OCI-LY1 (cell line): ENCODE data around the gene TYR.

ENCODE experiments used
- H2AFZ ChIP-seq: fragments of 200-600 bp; sonication (generic), shearing (Covaris generic); 2 replicates; pipeline ENCODE4 v1.6.0; 2014; ENCODE audit warnings: antibody characterized with exemption, mild to moderate bottlenecking, low read length
- H3F3A ChIP-seq: fragments of 200-600 bp; sonication (generic), shearing (Covaris generic); 2 replicates; pipeline ENCODE4 v1.6.0; 2014; ENCODE audit warnings: mild to moderate bottlenecking, antibody characterized with exemption, low read length, moderate library complexity; ENCODE audit not compliant: insufficient read depth
- H3K27ac ChIP-seq: fragments of 200-600 bp; sonication (generic); 2 replicates; pipeline ENCODE4 v1.5.1; 2014; ENCODE audit warnings: low read length, mixed run types, mild to moderate bottlenecking, low read depth; ENCODE audit not compliant: poor library complexity, severe bottlenecking
- H3K27me3 ChIP-seq: fragments of 200-600 bp; sonication (generic); 2 replicates; pipeline ENCODE4 v1.6.0; 2014; ENCODE audit warnings: antibody characterized with exemption, mild to moderate bottlenecking, low read length, moderate library complexity; ENCODE audit not compliant: insufficient read depth
- H3K36me3 ChIP-seq: fragments of 200-600 bp; sonication (generic); 2 replicates; pipeline ENCODE4 v1.6.1; 2014; ENCODE audit warnings: mild to moderate bottlenecking, antibody characterized with exemption, low read length, moderate library complexity, mixed read lengths; ENCODE audit not compliant: insufficient read depth
- H3K4me1 ChIP-seq: fragments of 200-600 bp; sonication (generic); 2 replicates; pipeline ENCODE4 v1.5.1; 2014; ENCODE audit warnings: mild to moderate bottlenecking, low read length, moderate library complexity; ENCODE audit not compliant: insufficient read depth, severe bottlenecking
- H3K4me2 ChIP-seq: fragments of 200-600 bp; sonication (generic), shearing (Covaris generic); 2 replicates; pipeline ENCODE4 v1.6.1; 2014; ENCODE audit warnings: low read length
- H3K4me3 ChIP-seq: fragments of 200-600 bp; sonication (generic); 2 replicates; pipeline ENCODE4 v1.5.1; 2014; ENCODE audit warnings: low read length, low read depth, mild to moderate bottlenecking, mixed read lengths; ENCODE audit not compliant: poor library complexity, severe bottlenecking
- H3K79me2 ChIP-seq: fragments of 200-600 bp; shearing (Covaris generic); 2 replicates; pipeline ENCODE4 v1.6.1; 2016; ENCODE audit warnings: mixed run types, low read length, mixed read lengths; ENCODE audit not compliant: insufficient read depth
- H3K9ac ChIP-seq: fragments of 200-600 bp; sonication (generic), shearing (Covaris generic); 2 replicates; pipeline ENCODE4 v1.6.1; 2014; ENCODE audit warnings: mild to moderate bottlenecking, low read length, mixed read lengths
- H3K9me2 ChIP-seq: fragments of 200-600 bp; sonication (generic), shearing (Covaris generic); 2 replicates; pipeline ENCODE4 v1.6.1; 2014; ENCODE audit warnings: low read depth, mild to moderate bottlenecking, low read length, mixed read lengths
- H3K9me3 ChIP-seq: fragments of 200-600 bp; shearing (Covaris generic); 2 replicates; pipeline ENCODE4 v1.6.1; 2014; ENCODE audit warnings: low read length, mixed read lengths
- H4K20me1 ChIP-seq: fragments of 200-600 bp; sonication (generic), shearing (Covaris generic); 2 replicates; pipeline ENCODE4 v1.6.0; 2016; ENCODE audit warnings: mild to moderate bottlenecking, low read length; ENCODE audit not compliant: insufficient read depth
- EZH2 ChIP-seq: fragments of 200-600 bp; sonication (generic), shearing (Covaris generic); IDR thresholded peaks from 2 replicates; pipeline ENCODE4 v1.8.0; 2017; ENCODE audit warnings: borderline replicate concordance, mixed run types, mild to moderate bottlenecking, antibody characterized with exemption, low read length, moderate library complexity, mixed read lengths
- TF ChIP-seq, protein P1 (sequence below): fragments of 200-600 bp; sonication (generic), shearing (Covaris generic); IDR thresholded peaks from 2 replicates; pipeline ENCODE4 v1.5.1; 2017; ENCODE audit warnings: mild to moderate bottlenecking, antibody characterized with exemption, low read length, moderate library complexity, mixed read lengths

The TYR gene

DNA sequence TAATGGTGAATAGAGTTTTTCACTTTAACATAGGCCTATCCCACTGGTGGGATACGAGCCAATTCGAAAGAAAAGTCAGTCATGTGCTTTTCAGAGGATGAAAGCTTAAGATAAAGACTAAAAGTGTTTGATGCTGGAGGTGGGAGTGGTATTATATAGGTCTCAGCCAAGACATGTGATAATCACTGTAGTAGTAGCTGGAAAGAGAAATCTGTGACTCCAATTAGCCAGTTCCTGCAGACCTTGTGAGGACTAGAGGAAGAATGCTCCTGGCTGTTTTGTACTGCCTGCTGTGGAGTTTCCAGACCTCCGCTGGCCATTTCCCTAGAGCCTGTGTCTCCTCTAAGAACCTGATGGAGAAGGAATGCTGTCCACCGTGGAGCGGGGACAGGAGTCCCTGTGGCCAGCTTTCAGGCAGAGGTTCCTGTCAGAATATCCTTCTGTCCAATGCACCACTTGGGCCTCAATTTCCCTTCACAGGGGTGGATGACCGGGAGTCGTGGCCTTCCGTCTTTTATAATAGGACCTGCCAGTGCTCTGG is at the start of gene TYR:
Gene TYR, plus strand, starts transcription at position 185 of the 541 bp plus-strand sequence. Its CDS starts 79 bp downstream, at position 264.
- Histone ChIP-seq H3K4me2 (no peak within 1 kb of the TSS), H3F3A (no peaks in the 10 kb centered on the region)

DNA sequence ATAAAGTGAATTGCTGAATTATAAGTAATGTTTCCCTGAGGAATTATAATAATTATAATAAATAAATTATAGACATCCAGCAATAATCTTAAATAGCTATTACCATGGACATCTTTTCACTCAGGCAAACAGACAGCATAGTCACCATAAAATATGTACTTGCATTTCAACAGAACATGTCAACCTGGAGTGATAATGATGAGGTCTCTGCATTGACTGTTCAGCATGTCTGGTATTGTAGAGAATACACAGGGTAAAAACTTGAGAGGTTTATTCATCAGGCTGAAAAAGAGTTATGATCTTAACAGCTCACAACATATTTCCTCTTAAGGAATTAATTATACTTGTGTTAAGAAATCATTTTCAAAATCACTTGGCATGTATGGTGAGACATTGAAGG is 41.1 kb upstream of the TYR start:
- Histone ChIP-seq H3K79me2 (no peaks in the 10 kb centered on the region), H3K4me3 (no peak overlapping the region), H4K20me1 (no peaks in the 10 kb centered on the region), H3K4me2 (no peak overlapping the region), H3K9me2 (no peaks in the 10 kb centered on the region), H2AFZ (no peak overlapping the region), H3K4me1 (no peaks in the 10 kb centered on the region), H3K9ac (no peak overlapping the region), H3F3A (no peaks in the 10 kb centered on the region), H3K27me3 (no peaks in the 10 kb centered on the region), H3K9me3 (no peaks in the 10 kb centered on the region), H3K36me3 (no peaks in the 10 kb centered on the region), H3K27ac (no peak overlapping the region)
- no peak for TF ChIP-seq EZH2
- TF ChIP-seq, protein P1, sequence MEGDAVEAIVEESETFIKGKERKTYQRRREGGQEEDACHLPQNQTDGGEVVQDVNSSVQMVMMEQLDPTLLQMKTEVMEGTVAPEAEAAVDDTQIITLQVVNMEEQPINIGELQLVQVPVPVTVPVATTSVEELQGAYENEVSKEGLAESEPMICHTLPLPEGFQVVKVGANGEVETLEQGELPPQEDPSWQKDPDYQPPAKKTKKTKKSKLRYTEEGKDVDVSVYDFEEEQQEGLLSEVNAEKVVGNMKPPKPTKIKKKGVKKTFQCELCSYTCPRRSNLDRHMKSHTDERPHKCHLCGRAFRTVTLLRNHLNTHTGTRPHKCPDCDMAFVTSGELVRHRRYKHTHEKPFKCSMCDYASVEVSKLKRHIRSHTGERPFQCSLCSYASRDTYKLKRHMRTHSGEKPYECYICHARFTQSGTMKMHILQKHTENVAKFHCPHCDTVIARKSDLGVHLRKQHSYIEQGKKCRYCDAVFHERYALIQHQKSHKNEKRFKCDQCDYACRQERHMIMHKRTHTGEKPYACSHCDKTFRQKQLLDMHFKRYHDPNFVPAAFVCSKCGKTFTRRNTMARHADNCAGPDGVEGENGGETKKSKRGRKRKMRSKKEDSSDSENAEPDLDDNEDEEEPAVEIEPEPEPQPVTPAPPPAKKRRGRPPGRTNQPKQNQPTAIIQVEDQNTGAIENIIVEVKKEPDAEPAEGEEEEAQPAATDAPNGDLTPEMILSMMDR = no peak

More for the DNA sequence above, at the start of gene TYR:
- TF ChIP-seq EZH2 = no peak
- TF ChIP-seq, protein P1 = no peak
- Histone ChIP-seq H3K4me1 (no peaks in the 10 kb centered on the region), H3K36me3 (no peaks in the 10 kb centered on the region), H3K4me3 (no peak within 1 kb of the TSS), H3K9me3 (no peaks in the 10 kb centered on the region), H3K9ac (no peak within 1 kb of the TSS), H3K27ac (no peak within 1 kb of the TSS), H4K20me1 (no peaks in the 10 kb centered on the region), H2AFZ (no peak within 1 kb of the TSS), H3K27me3 (no peaks in the 10 kb centered on the region), H3K9me2 (no peaks in the 10 kb centered on the region), H3K79me2 (no peaks in the 10 kb centered on the region)

DNA sequence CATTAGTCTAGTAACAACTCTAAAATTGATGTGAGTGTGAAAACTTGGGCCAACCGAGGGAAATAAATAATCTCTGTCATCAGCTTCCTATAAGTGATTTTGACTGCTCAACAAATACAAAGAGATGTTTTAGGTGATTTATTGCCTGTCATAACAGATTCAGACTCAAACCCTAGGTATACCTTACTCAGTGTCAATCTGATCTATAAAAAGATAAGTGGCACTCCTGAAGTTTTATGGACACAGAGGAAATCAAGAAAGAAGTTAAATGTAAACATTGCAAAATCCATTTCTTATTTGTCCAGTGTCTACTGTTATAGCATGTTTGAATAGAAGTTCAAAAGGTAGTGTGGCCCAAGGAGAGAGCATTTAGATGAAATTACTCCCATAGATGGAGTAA is 30.4 kb upstream of the TYR start:
- H2AFZ ChIP-seq = no peak overlapping the region
- no peaks in the 10 kb centered on the region for H3F3A ChIP-seq
- no peak overlapping the region for H3K27ac ChIP-seq
- no peak overlapping the region for H3K9ac ChIP-seq
- H3K9me2 ChIP-seq = no peaks in the 10 kb centered on the region
- no peak overlapping the region for H3K4me2 ChIP-seq
- H3K4me1 ChIP-seq = no peaks in the 10 kb centered on the region
- TF ChIP-seq EZH2 = no peak
- TF ChIP-seq, protein P1 = no peak
- no peaks in the 10 kb centered on the region for H4K20me1 ChIP-seq
- H3K36me3 ChIP-seq = no peaks in the 10 kb centered on the region
- H3K79me2 ChIP-seq = no peaks in the 10 kb centered on the region
- H3K4me3 ChIP-seq = no peak overlapping the region
- no peaks in the 10 kb centered on the region for H3K27me3 ChIP-seq
- no peaks in the 10 kb centered on the region for H3K9me3 ChIP-seq
